Fibroblast of mammary gland (primary cell): ENCODE results near the gene MMP19.

Experiments
- DNase-seq: peaks from one replicate; pipeline ENCODE4 v3.0.0-alpha.2; 2010; ENCODE audit warnings: low read depth
- H3K4me3 ChIP-seq: 2 replicates; pipeline ENCODE4 v1.5.1; 2011; ENCODE audit warnings: low read depth, mild to moderate bottlenecking, low read length, moderate library complexity; ENCODE audit not compliant: control insufficient read depth
- CTCF ChIP-seq: conservative IDR thresholded peaks from 2 replicates; pipeline ENCODE4 v1.5.1; 2011; ENCODE audit warnings: low read depth, low read length, inconsistent platforms; ENCODE audit not compliant: control insufficient read depth, insufficient read depth

The MMP19 gene

GRCh38 chr12:55816881-55817344 lies 25.8 kb downstream of the MMP19 start:
- no peak for DNase-seq
- peak overlapping the region; percentile 88 for H3K4me3 ChIP-seq
- no peak for TF ChIP-seq CTCF

GRCh38 chr12:55815473-55815872 lies 27.3 kb downstream of the MMP19 start:
- no peak for TF ChIP-seq CTCF
- DNase-seq = no peak
- H3K4me3 ChIP-seq = no peak overlapping the region

GRCh38 chr12:55814257-55814656 lies 28.5 kb downstream of the MMP19 start:
- no peak overlapping the region for H3K4me3 ChIP-seq
- DNase-seq = no peak
- no peak for TF ChIP-seq CTCF

- H3K4me3 ChIP-seq = no peak overlapping the region
- no peak for TF ChIP-seq CTCF
- no peak for DNase-seq
Observed at GRCh38 chr12:55812088-55812487, 30.6 kb downstream of the MMP19 start.

- no peak for DNase-seq
- H3K4me3 ChIP-seq = no peak overlapping the region
- TF ChIP-seq CTCF = no peak
Observed at GRCh38 chr12:55809274-55809673, 33.5 kb downstream of the MMP19 start.

GRCh38 chr12:55806982-55807381 lies 35.8 kb downstream of the MMP19 start:
- TF ChIP-seq CTCF = no peak
- H3K4me3 ChIP-seq = no peak overlapping the region
- DNase-seq = no peak

- TF ChIP-seq CTCF = no peak
- no peak for DNase-seq
- no peak overlapping the region for H3K4me3 ChIP-seq
Observed at GRCh38 chr12:55797550-55797949, 45.2 kb downstream of the MMP19 start.
